ENCODE results near the gene KRTAP4-11.
"Not testable (repeated sequence)": the region's sequence is repeated elsewhere in the genome, so short reads cannot be mapped to it uniquely, and the experiment has no call there.

The KRTAP4-11 gene

GRCh38 chr17:41083427-41083826, 34.7 kb downstream of the KRTAP4-11 start:
- DNase-seq, result not testable (repeated sequence)

GRCh38 chr17:41082626-41083025, 35.5 kb downstream of the KRTAP4-11 start:
- DNase-seq, result no peak

DNA sequence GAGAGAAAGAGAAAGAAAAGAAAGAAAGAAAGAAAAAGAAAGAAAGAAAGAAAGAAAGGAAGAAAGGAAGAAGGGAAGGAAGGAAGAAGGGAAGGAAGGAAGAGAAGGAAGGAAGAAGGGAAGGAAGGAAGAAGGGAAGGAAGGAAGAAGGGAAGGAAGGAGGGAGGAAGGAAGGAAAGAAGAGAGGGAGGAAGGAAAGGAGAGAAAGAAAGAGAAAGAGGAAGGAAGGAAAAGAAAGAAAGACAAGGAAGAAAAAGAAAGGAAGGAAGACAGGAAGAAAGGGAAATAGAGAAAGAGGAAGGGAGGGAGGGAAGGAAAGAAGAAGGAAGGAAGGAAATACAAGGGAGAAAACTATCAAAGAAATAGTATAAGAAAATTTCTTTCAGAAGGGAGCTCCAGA, 41.4 kb downstream of the KRTAP4-11 start:
- no peak for DNase-seq

GRCh38 chr17:41073676-41074075, 44.5 kb downstream of the KRTAP4-11 start:
- no peak for DNase-seq

- no peak for DNase-seq
Measured at GRCh38 chr17:41071606-41072360, 46.4 kb downstream of the KRTAP4-11 start.

DNA sequence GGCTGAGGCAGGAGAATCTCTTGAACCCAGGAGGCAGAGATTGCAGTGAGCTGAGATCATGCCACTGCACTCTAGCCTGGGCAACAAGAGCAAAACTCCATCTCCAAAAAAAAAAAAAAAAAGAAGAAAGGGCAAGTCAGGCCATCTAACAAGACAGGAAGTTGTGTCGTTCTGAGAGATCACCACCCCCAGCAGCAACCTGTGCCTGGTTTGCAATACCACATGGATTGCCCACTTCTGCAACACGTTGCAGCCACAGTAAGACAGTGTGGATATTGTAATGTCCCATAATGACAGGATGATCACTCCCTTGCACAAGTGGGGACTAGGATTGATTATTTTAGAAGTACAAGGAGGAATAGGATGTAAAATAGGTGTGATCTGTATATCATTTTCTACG, 49.1 kb downstream of the KRTAP4-11 start:
- DNase-seq, result no peak

GRCh38 chr17:41067281-41067680, 50.9 kb downstream of the KRTAP4-11 start:
- DNase-seq, result no peak
